PFSK-1 (cell line): ENCODE data around the gene PRR3.

Experiments
- POLR2AphosphoS5 ChIP-seq: IDR thresholded peaks from 2 replicates; pipeline ENCODE4 v1.6.1; 2012; ENCODE audit warnings: low read depth, mild to moderate bottlenecking, control low read depth, low read length, moderate library complexity
- TAF1 ChIP-seq: IDR thresholded peaks from 2 replicates; pipeline ENCODE4 v1.6.1; 2012; ENCODE audit warnings: low read length, control low read depth, borderline replicate concordance; ENCODE audit not compliant: insufficient read depth

- TF ChIP-seq TAF1 = no peak
- TF ChIP-seq POLR2AphosphoS5 = no peak
Observed at GRCh38 chr6:30583921-30584320, 26.8 kb downstream of the PRR3 start.
